ENCODE measurements around the gene BTD.

DNA sequence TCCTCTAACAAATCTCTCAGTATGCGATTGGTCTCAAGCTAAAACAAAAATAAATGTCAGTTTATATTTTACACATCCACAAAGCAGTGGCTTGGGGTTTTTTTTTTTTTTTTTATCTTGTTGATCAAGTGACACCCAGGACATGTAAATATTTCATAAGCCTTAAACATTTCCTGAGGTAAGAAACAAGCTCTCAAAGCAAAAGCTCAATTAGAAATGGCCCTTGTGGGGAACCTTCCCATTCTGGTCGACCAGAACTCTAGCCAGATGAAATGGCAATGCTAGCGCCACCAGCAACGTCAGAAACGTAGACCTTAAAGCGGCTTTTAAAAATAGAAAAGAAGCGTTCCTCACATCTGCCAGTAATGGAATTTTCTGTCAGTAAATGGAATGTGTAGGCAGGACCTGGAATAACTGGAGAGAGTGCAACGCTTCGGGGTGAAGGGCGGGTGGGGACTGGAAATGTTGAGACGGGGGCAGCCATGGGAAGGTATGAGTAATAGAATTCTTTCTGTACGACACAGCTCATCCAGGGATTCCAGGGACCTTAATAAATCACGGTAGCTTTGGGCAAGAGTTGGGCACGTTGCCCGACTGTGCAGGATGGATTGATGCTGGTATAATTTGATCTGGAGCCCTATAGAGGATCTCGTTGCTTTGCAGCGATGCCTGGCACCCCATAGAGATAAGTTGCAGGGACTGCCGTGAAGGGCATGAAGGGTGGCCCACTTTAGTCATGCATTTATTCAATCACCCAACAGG is 44.4 kb downstream of the BTD start:
- TF ChIP-seq EZH2 (IDR thresholded peaks at IDR 0.05; ENCODE audit: borderline replicate concordance, low read depth, low read length, severe bottlenecking), result no peak
- TF ChIP-seq, protein P1, sequence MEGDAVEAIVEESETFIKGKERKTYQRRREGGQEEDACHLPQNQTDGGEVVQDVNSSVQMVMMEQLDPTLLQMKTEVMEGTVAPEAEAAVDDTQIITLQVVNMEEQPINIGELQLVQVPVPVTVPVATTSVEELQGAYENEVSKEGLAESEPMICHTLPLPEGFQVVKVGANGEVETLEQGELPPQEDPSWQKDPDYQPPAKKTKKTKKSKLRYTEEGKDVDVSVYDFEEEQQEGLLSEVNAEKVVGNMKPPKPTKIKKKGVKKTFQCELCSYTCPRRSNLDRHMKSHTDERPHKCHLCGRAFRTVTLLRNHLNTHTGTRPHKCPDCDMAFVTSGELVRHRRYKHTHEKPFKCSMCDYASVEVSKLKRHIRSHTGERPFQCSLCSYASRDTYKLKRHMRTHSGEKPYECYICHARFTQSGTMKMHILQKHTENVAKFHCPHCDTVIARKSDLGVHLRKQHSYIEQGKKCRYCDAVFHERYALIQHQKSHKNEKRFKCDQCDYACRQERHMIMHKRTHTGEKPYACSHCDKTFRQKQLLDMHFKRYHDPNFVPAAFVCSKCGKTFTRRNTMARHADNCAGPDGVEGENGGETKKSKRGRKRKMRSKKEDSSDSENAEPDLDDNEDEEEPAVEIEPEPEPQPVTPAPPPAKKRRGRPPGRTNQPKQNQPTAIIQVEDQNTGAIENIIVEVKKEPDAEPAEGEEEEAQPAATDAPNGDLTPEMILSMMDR (IDR thresholded peaks at IDR 0.05; ENCODE audit: borderline replicate concordance, extremely low read depth, low read length, poor library complexity, severe bottlenecking), result no peak

All from DND-41 (cell line).